ENCODE data around the gene LHX8. TPM values are rescaled to one million over a fixed set of nuclear protein-coding genes. Genes with fewer than 3 reads are reported as not detected.

The LHX8 gene
- total and polyA plus RNA-seq, 2 donors (not counting 1 experiment from before 2014, with no cell fraction given): not detected

DNA sequence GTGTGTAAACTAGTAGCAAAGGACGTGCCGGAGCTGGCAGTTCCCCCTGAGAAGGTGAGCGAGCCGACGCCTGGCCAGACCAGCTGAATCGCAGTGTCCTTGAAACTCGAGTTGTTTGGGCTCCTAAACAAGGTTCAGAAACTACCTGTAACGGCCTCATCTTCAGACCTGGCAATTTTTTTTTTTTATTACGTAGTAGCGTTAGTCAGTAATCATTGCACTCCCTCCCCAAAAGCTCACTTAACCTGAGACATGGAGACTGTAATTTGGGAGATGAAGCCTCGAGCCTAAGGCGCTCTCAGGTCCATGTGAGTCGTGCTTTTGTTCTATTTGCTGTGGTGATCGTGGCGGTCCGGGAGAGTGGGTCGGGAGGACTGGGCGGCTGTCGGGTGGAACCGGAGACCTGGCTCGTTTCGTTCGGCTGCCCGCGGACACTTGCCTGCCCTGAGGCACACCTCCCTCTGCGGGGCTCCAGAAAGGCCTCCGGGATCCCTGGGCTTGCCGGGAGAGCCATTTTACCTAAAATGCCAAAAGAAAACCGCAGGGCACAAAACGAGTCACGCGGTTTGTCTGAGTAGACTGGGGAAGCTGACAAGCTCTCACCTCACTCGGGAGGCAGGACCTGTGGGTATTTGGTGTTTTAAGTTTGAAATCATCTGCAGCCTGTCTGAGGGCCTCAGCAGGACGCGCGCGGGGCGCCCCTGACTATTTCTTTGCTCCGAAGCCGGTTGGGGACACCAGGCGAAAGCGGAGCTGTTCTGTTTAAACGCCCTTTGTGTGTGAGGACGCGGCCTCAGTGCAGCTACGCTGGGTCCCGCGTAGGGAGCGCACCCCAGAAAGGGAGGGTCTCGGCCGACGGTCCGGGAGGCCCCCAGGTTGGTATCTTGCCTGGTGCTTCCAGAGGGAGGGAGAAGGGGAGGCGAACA, 722 bp downstream of the LHX8 start:
- Histone ChIP-seq H3K4me1 (ENCODE audit: control insufficient read depth in 2 of 2, insufficient read depth in 2 of 2, low read length in 2 of 2) (peaks cover 7 to 23% of the 10 kb centered on the region in 2 donors), H4K20me1 (ENCODE audit: control insufficient read depth, insufficient read depth, low read length, poor library complexity, severe bottlenecking) (no peaks in the 10 kb centered on the region), H2AFZ (ENCODE audit: insufficient read depth, low read depth, low read length, poor library complexity, severe bottlenecking) (peak overlapping the region; percentile 31), H3K4me2 (replicated peaks; ENCODE audit: low read depth, low read length, poor library complexity, severe bottlenecking) (peak overlapping the region; percentile 65), H3K79me2 (ENCODE audit: control insufficient read depth, insufficient read depth, low read length) (no peaks in the 10 kb centered on the region), H3K4me3 (ENCODE audit: control extremely low read depth in 1 of 5, extremely low read depth in 1 of 5, insufficient read depth in 1 of 5, low read depth in 2 of 5, low read length in 4 of 5) (peak overlapping the region in 2 of 5 experiments; percentile 42 to 43), H3K9me3 (ENCODE audit: control extremely low read depth in 1 of 3, control insufficient read depth in 2 of 3, insufficient read depth in 1 of 3, low read length in 2 of 3) (peaks cover 0 to 45% (median 2%) of the 10 kb centered on the region in 3 donors), H3K27ac (ENCODE audit: low read length in 2 of 2) (no peak overlapping the region), H3K36me3 (replicated peaks in 1 of 2; ENCODE audit: control extremely low read depth in 1 of 2, control insufficient read depth in 1 of 2, extremely low read depth in 1 of 2, insufficient read depth in 2 of 2, low read length in 1 of 2) (no peaks in the 10 kb centered on the region), H3K27me3 (replicated peaks in 1 of 4; ENCODE audit: control extremely low read depth in 1 of 4, control insufficient read depth in 3 of 4, insufficient read depth in 4 of 4, low read length in 3 of 4) (peaks cover 0 to 63% (median 46%) of the 10 kb centered on the region in 4 experiments), H3K9ac (ENCODE audit: low read length) (peak overlapping the region; percentile 29)
- Mint-ChIP-seq H3K9me3 (ENCODE audit: insufficient read depth) (no peaks in the 10 kb centered on the region), H3K4me3 (peak overlapping the region; percentile 83), H3K27me3 (peaks cover 78% of the 10 kb centered on the region), H3K27ac (no peak overlapping the region), H3K4me1 (peaks cover 26% of the 10 kb centered on the region)
- peak; percentile 37 for DNase-seq
- 4% methylated on average over 48 of the region's 54 CpGs for WGBS (ENCODE audit: insufficient coverage)
- intact Hi-C loops (cut with micrococcal nuclease): no loop called here
- no peak for ATAC-seq (ENCODE audit: low read depth)
- ChIA-PET CTCF (no interaction called here), POLR2A (no interaction called here)
- TF ChIP-seq, protein P1, sequence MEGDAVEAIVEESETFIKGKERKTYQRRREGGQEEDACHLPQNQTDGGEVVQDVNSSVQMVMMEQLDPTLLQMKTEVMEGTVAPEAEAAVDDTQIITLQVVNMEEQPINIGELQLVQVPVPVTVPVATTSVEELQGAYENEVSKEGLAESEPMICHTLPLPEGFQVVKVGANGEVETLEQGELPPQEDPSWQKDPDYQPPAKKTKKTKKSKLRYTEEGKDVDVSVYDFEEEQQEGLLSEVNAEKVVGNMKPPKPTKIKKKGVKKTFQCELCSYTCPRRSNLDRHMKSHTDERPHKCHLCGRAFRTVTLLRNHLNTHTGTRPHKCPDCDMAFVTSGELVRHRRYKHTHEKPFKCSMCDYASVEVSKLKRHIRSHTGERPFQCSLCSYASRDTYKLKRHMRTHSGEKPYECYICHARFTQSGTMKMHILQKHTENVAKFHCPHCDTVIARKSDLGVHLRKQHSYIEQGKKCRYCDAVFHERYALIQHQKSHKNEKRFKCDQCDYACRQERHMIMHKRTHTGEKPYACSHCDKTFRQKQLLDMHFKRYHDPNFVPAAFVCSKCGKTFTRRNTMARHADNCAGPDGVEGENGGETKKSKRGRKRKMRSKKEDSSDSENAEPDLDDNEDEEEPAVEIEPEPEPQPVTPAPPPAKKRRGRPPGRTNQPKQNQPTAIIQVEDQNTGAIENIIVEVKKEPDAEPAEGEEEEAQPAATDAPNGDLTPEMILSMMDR (IDR thresholded peaks at IDR 0.05): no peak
- TF ChIP-seq EZH2 (IDR thresholded peaks at IDR 0.05; ENCODE audit: borderline replicate concordance, insufficient read depth, low read depth, low read length, poor library complexity, severe bottlenecking): no peak
